Bronchial epithelial cell (primary cell): ENCODE data around the gene NSDHL. TPM values are rescaled to one million over a fixed set of nuclear protein-coding genes. Genes with fewer than 3 reads are reported as not detected.

Experiments used
- DNase-seq: peaks from one replicate; pipeline ENCODE4 v3.0.0-alpha.2; 2010; ENCODE audit warnings: low read depth
- FAIRE-seq: peaks from 2 replicates; lab custom pipeline; 2011; peaks lifted over from hg19 to GRCh38; lab: Jason Lieb, UNC
- H3K27me3 ChIP-seq: 2 replicates; pipeline ENCODE4 v1.5.1; 2011; ENCODE audit warnings: low read length; ENCODE audit not compliant: control insufficient read depth, insufficient read depth
- H3K36me3 ChIP-seq: 2 replicates; pipeline ENCODE4 v1.5.1; 2011; ENCODE audit warnings: low read length; ENCODE audit not compliant: control insufficient read depth, insufficient read depth
- H3K4me3 ChIP-seq: 2 replicates; pipeline ENCODE4 v1.5.1; 2011; ENCODE audit warnings: mild to moderate bottlenecking, low read depth, low read length, control low read depth
- total RNA-seq: library from RNA; depleted of rRNA; stranded (reverse); fragments of >200 nt; gene quantifications from 2 replicates; pipeline ENCODE4 v1.2.1, GENCODE V29; 2014
- TF ChIP-seq, protein P1 (sequence below): IDR thresholded peaks from 2 replicates; pipeline ENCODE4 v1.5.1; 2011; ENCODE audit warnings: mild to moderate bottlenecking, moderate library complexity, low read length, control low read depth, inconsistent platforms; ENCODE audit not compliant: insufficient read depth, severe bottlenecking

The NSDHL gene
- total RNA-seq, 1 donor from 2014 or later = 18.4 TPM

GRCh38 chrX:152895724-152896420 lies 65.0 kb downstream of the NSDHL start:
- FAIRE-seq = peak; percentile 32
- peak; percentile 82 for DNase-seq
- Histone ChIP-seq H3K4me3 (no peak overlapping the region), H3K36me3 (peaks cover 4% of the 10 kb centered on the region), H3K27me3 (no peaks in the 10 kb centered on the region)
- TF ChIP-seq, protein P1, sequence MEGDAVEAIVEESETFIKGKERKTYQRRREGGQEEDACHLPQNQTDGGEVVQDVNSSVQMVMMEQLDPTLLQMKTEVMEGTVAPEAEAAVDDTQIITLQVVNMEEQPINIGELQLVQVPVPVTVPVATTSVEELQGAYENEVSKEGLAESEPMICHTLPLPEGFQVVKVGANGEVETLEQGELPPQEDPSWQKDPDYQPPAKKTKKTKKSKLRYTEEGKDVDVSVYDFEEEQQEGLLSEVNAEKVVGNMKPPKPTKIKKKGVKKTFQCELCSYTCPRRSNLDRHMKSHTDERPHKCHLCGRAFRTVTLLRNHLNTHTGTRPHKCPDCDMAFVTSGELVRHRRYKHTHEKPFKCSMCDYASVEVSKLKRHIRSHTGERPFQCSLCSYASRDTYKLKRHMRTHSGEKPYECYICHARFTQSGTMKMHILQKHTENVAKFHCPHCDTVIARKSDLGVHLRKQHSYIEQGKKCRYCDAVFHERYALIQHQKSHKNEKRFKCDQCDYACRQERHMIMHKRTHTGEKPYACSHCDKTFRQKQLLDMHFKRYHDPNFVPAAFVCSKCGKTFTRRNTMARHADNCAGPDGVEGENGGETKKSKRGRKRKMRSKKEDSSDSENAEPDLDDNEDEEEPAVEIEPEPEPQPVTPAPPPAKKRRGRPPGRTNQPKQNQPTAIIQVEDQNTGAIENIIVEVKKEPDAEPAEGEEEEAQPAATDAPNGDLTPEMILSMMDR = no peak

DNA sequence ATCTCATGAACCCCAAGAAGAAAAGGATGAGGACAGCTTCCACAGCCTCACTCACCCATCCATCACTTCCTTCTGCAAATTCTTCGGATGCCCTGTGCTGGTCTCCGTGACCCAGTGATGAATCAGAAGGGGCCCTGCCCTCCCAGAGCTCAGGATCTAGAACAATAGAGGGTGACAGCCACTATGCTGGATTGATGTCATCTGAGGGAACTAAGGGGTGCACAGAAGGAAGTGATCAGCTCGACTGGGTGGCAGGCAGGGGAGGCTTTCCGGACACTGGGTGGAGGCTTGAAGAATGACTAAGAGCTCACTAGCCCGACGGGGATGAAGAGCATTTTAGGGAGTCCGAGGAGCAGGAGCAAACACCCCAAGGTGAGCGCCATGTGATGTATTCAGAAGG lies 65.6 kb downstream of the NSDHL start:
- Histone ChIP-seq H3K27me3 (no peaks in the 10 kb centered on the region), H3K4me3 (no peak overlapping the region), H3K36me3 (peaks cover 4% of the 10 kb centered on the region)
- TF ChIP-seq, protein P1 = no peak
- peak; percentile 70 for FAIRE-seq
- peak; percentile 61 for DNase-seq

DNA sequence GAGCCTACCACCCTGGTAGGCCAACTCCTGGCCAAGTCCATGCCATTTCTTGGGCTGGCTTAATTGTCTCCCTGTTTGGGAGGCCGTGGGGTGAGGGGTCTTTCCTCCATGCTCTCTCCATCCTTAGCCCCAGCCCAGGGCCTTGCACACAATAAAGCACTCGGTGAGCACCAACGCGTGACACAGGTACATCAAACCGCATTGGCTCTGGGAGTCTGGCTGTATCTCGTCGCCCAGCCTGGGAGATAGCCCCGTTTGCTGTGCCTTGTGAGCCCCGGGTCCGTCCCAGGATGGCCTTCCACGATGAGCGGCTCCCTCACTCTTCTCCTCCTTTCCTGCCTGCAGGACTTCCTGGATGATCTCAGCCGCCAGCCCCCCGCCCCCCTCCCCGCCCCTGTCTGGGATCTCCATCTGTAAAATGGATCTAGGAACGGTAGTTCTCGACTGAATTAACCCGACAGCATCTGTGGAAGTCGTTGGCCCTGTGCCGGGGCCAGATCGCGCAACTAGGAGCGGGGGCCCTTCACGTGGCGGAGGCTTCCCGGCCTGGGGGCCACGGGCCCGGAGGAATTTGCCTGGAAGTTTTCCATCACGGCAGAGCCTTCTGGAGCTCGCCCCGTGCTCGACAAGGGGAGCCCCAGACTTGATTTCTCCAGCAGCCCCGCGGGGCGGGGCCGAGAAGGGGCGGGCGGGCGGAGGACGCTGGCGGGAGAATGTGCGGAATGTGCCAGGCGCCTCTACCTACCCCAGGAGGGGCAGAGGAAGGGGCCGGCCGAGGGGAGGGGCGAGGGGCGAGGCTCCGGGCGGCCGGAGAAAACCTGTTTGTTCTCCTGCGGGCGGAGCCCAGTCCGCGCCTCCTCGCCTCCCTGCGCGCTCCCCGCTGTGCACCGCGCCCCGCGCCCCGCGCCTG lies 66.6 kb downstream of the NSDHL start, which contains the start of gene ZNF185:
Gene ZNF185 (plus strand): TSS at position 846 of the 910 bp plus-strand sequence. CDS start 16,423 bp downstream, outside the sequence.
- Histone ChIP-seq H3K27me3 (no peaks in the 10 kb centered on the region), H3K36me3 (peaks cover 8% of the 10 kb centered on the region), H3K4me3 (peak within 1 kb of the TSS; percentile 62)
- DNase-seq (peak; percentile 50), FAIRE-seq (no peak)
- TF ChIP-seq, protein P1 = no peak

DNA sequence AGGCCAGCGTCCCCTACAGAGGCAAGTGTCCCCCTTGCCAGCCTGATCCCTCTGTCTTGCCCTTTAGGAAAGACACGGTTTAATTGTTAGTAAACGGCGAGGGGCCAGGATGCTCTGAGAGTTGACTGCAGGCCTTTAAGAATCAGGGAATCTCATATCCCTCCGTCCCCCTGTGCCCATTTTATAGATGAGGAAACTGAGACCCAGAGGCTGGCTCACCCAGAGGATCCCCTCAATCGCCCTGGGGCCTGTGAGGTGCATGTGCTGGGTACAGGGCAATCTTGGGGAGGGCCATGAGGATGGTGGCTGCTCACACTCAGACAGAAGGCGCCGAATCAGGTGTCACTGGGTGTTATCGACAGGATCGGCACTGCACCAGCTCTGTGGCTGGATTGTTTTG lies 67.6 kb downstream of the NSDHL start:
- Histone ChIP-seq H3K27me3 (no peaks in the 10 kb centered on the region), H3K4me3 (peak overlapping the region; percentile 62), H3K36me3 (peaks cover 8% of the 10 kb centered on the region)
- TF ChIP-seq, protein P1 = no peak
- FAIRE-seq (no peak), DNase-seq (no peak)

- H3K4me3 ChIP-seq = peak overlapping the region; percentile 62
- TF ChIP-seq, protein P1 = no peak
- DNase-seq (no peak), FAIRE-seq (no peak)
- peaks cover 8% of the 10 kb centered on the region for H3K36me3 ChIP-seq
- no peaks in the 10 kb centered on the region for H3K27me3 ChIP-seq
Measured at GRCh38 chrX:152899111-152899873, 68.4 kb downstream of the NSDHL start.
